ENCODE results near the gene CIART. TPM values are rescaled to one million over a fixed set of nuclear protein-coding genes. Genes with fewer than 3 reads are reported as not detected.

The CIART gene
- total RNA-seq, 1 experiment from 2014 or later: 19.0 TPM

GRCh38 chr1:150259758-150260669 lies 22.3 kb upstream of the CIART start:
- CTCF ChIA-PET: interaction anchor here (1.9 kb wide), 1 partner anchor 21 kb away, joined by 9 read pairs; no protein-coding TSS in a partner anchor
- peak overlapping the region; percentile 29; the same call in 1 of the 2 replicates for H3K4me3 ChIP-seq (ENCODE audit: low read length)
- peak overlapping the region; percentile 61 for H3K4me2 ChIP-seq (ENCODE audit: low read length)
- POLR2A ChIA-PET (ENCODE audit: unreplicated experiment): interaction anchor here (0.6 kb wide), 1 partner anchor 104 kb away, joined by 4 read pairs; the partner anchor contains the start of gene RPRD2
- no peak overlapping the region for H3K9ac ChIP-seq (ENCODE audit: low read length)
- peak overlapping the region; percentile 20 for H2AFZ ChIP-seq (ENCODE audit: low read length)
- 0 out of 2 replicates have a peak overlapping the region, but pooled peaks have one; percentile 0 for H3K27ac ChIP-seq (ENCODE audit: low read length)
- BruUV-seq (replicated peaks): no TSS peak
- H4K20me1 ChIP-seq (ENCODE audit: low read length): no peaks in the 10 kb centered on the region
- no peaks in the 10 kb centered on the region for H3K9me2 ChIP-seq (replicated peaks; ENCODE audit: low read length)
- no peak for TF ChIP-seq CTCF (conservative IDR thresholded peaks at IDR 0.05; ENCODE audit: low read depth, low read length)
- TF ChIP-seq EZH2 (IDR thresholded peaks at IDR 0.05; ENCODE audit: low read length, unreplicated experiment): no peak
- no peak for TF ChIP-seq EZH2phosphoT487 (IDR thresholded peaks at IDR 0.05; ENCODE audit: borderline replicate concordance, low read length)
- peaks cover 8% of the 10 kb centered on the region for H3F3A ChIP-seq (ENCODE audit: low read length, unreplicated experiment)
- H3K4me1 ChIP-seq (ENCODE audit: insufficient read depth, low read length): peaks cover 55% of the 10 kb centered on the region
- H3K36me3 ChIP-seq (ENCODE audit: low read depth, low read length): peaks cover 6% of the 10 kb centered on the region; the same call in 1 of the 2 replicates
- no peaks in the 10 kb centered on the region for H3K9me3 ChIP-seq (ENCODE audit: low read length)
- no peaks in the 10 kb centered on the region for H3K79me2 ChIP-seq (ENCODE audit: low read length)
- DNase-seq (peak; percentile 76), ATAC-seq (peak; percentile 18)
- intact Hi-C loops (cut with micrococcal nuclease): loop anchor here (10.0 kb wide), 2 partner anchors 205 to 275 kb away; no protein-coding TSS in a partner anchor
- H3K27me3 ChIP-seq (ENCODE audit: low read length): no peaks in the 10 kb centered on the region

DNA sequence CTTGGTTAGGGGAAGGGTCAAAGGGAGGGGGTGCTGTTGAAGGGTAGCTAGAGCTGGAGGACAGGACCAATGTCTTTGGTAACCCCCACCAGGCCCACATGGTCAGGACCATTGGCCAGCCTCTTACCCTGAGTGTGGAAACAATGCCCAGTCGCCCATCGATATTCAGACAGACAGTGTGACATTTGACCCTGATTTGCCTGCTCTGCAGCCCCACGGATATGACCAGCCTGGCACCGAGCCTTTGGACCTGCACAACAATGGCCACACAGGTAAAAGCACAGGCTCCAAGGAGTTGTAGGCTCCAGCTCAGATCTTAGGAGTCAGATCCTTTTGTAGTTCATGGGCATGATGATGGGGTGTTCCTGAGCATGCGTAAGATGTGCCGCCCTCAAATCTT lies 21.0 kb upstream of the CIART start:
- no TSS peak for BruUV-seq (replicated peaks)
- Histone ChIP-seq H3K9me3 (ENCODE audit: low read length) (no peaks in the 10 kb centered on the region), H3K4me1 (ENCODE audit: insufficient read depth, low read length) (peaks cover 46% of the 10 kb centered on the region), H2AFZ (ENCODE audit: low read length) (no peak overlapping the region), H3K79me2 (ENCODE audit: low read length) (peaks cover 8% of the 10 kb centered on the region), H4K20me1 (ENCODE audit: low read length) (no peaks in the 10 kb centered on the region), H3K9me2 (replicated peaks; ENCODE audit: low read length) (no peaks in the 10 kb centered on the region), H3K4me2 (ENCODE audit: low read length) (peak overlapping the region; percentile 74; the same call in 1 of the 2 replicates), H3K27ac (ENCODE audit: low read length) (peak overlapping the region; percentile 87), H3K9ac (ENCODE audit: low read length) (no peak overlapping the region), H3K36me3 (ENCODE audit: low read depth, low read length) (peaks cover 16% of the 10 kb centered on the region; the same call in 1 of the 2 replicates), H3K27me3 (ENCODE audit: low read length) (no peaks in the 10 kb centered on the region), H3K4me3 (ENCODE audit: low read length) (no peak overlapping the region), H3F3A (ENCODE audit: low read length, unreplicated experiment) (peaks cover 8% of the 10 kb centered on the region)
- DNase-seq (no peak), ATAC-seq (no peak)
- CTCF ChIA-PET: no interaction called here
- TF ChIP-seq CTCF (conservative IDR thresholded peaks at IDR 0.05; ENCODE audit: low read depth, low read length): no peak
- no peak for TF ChIP-seq EZH2 (IDR thresholded peaks at IDR 0.05; ENCODE audit: low read length, unreplicated experiment)
- no peak for TF ChIP-seq EZH2phosphoT487 (IDR thresholded peaks at IDR 0.05; ENCODE audit: borderline replicate concordance, low read length)
- POLR2A ChIA-PET (ENCODE audit: unreplicated experiment): interaction anchor here (0.6 kb wide), 1 partner anchor 1967 kb away, joined by 7 read pairs; no protein-coding TSS in a partner anchor
- intact Hi-C loops (cut with micrococcal nuclease): no loop called here
